K562 (cell line): ENCODE data around the gene COBLL1. TPM values are rescaled to one million over a fixed set of nuclear protein-coding genes. Genes with fewer than 3 reads are reported as not detected.

Experiments
- ATAC-seq: fragments of 200-7000 bp; cut with Tn5 transposase; 3 replicates; pipeline ENCODE4 v1.9.1; 2020; ENCODE audit warnings: moderate library complexity
- BruUV-seq: library from RNA; stranded (reverse); fragments of 400-500 nt; replicated peaks from 2 replicates; lab custom pipeline; 2021; lab: Mats Ljungman, UMichigan
- CTCF ChIA-PET: fragments of 300-600 bp; formaldehyde crosslinking; extraction: SDS; loops from one replicate; lab custom pipeline; 2021; ENCODE audit warnings: low intra/inter-chr PET ratio; lab: Yijun Ruan, JAX
- POLR2A ChIA-PET: fragments of 300-600, 350-650 bp; sonication (Branson Sonifier 250); formaldehyde crosslinking; extraction: SDS; loops from one replicate; lab custom pipeline; 2021; ENCODE audit warnings: antibody characterized with exemption, inconsistent platforms; lab: Yijun Ruan, JAX
- DNase-seq, 4 experiments: peaks; one replicate each; pipeline versions ENCODE4 v3.0.0 to v3.0.0-alpha.2; 2011 to 2018; ENCODE audit warnings: low spot score in 3 of 4, mixed read lengths in 3 of 4; ENCODE audit errors: extremely low read depth in 1 of 4
- FAIRE-seq: peaks from 2 replicates; lab custom pipeline; 2011; peaks lifted over from hg19 to GRCh38; lab: Jason Lieb, UNC
- H2AFZ ChIP-seq: 2 replicates; pipeline ENCODE4 v1.6.0; 2011; ENCODE audit warnings: low read depth, low read length, control low read depth, inconsistent platforms
- H3K27ac ChIP-seq: fragments of 200-600 bp; 3 replicates; pipeline ENCODE4 v1.8.0; 2011; ENCODE audit warnings: low read depth, mild to moderate bottlenecking, control low read depth, inconsistent platforms, low read length, moderate library complexity, mixed read lengths; ENCODE audit errors: extremely low read depth
- H3K27me3 ChIP-seq, 2 experiments: fragments of 300-600 bp in 1 of 2; 2 replicates in 1 of 2; 3 replicates in 1 of 2; pipeline versions ENCODE4 v1.6.0 to v1.8.0; 2011; ENCODE audit warnings: inconsistent platforms in 2 of 2, low read length in 2 of 2, mild to moderate bottlenecking in 1 of 2, mixed read lengths in 1 of 2, moderate library complexity in 1 of 2; ENCODE audit not compliant: control insufficient read depth in 2 of 2, insufficient read depth in 2 of 2
- H3K36me3 ChIP-seq: fragments of 300-600 bp; 3 replicates; pipeline ENCODE4 v1.8.0; 2011; ENCODE audit warnings: mild to moderate bottlenecking, low read length, inconsistent platforms; ENCODE audit not compliant: control insufficient read depth, insufficient read depth
- H3K4me1 ChIP-seq, 2 experiments: fragments of 200-600 bp in 1 of 2; replicated peaks in 1 of 2; 2 replicates in 1 of 2; 3 replicates in 1 of 2; pipeline versions ENCODE4 v1.5.1 to v1.8.0; 2011; ENCODE audit warnings: inconsistent platforms in 2 of 2, low read length in 2 of 2, mild to moderate bottlenecking in 1 of 2, mixed read lengths in 1 of 2, moderate library complexity in 1 of 2; ENCODE audit not compliant: control insufficient read depth in 2 of 2, insufficient read depth in 2 of 2
- H3K4me2 ChIP-seq: 2 replicates; pipeline ENCODE4 v1.6.1; 2011; ENCODE audit warnings: low read length, control low read depth, inconsistent platforms, mixed read lengths; ENCODE audit not compliant: insufficient read depth
- H3K4me3 ChIP-seq: fragments of 200-600 bp; sonication (generic), shearing (Covaris generic); 2 replicates; pipeline ENCODE4 v1.5.1; 2016; ENCODE audit warnings: control low read depth, inconsistent platforms
- H3K79me2 ChIP-seq: fragments of 200-600 bp; 3 replicates; pipeline ENCODE4 v1.8.0; 2011; ENCODE audit warnings: low read length, inconsistent platforms; ENCODE audit not compliant: control insufficient read depth, insufficient read depth
- H3K9ac ChIP-seq, 2 experiments: 2 replicates each; pipeline versions ENCODE4 v1.6.0 to v1.6.1; 2011; ENCODE audit warnings: low read depth in 2 of 2, low read length in 2 of 2, control low read depth in 1 of 2, inconsistent platforms in 1 of 2, mild to moderate bottlenecking in 1 of 2, mixed read lengths in 1 of 2; ENCODE audit not compliant: insufficient read depth in 1 of 2
- H3K9me1 ChIP-seq: one replicate; pipeline ENCODE4 v1.6.0; 2011; ENCODE audit warnings: inconsistent platforms, mild to moderate bottlenecking, low read length, moderate library complexity; ENCODE audit not compliant: control insufficient read depth, insufficient read depth
- H3K9me3 ChIP-seq: replicated peaks from 2 replicates; pipeline ENCODE4 v1.5.1; 2011; ENCODE audit warnings: low read depth, low read length, inconsistent platforms; ENCODE audit not compliant: control insufficient read depth, insufficient read depth
- H4K20me1 ChIP-seq: replicated peaks from 2 replicates; pipeline ENCODE4 v1.6.1; 2011; ENCODE audit warnings: low read length, inconsistent platforms, mixed read lengths; ENCODE audit not compliant: control insufficient read depth, insufficient read depth
- ESRRB ChIP-seq: fragments of 250-450 bp; sonication (Bioruptor Pico); IDR thresholded peaks from 2 replicates; pipeline ENCODE4 v1.5.0; 2020; ENCODE audit warnings: mild to moderate bottlenecking, moderate library complexity, borderline replicate concordance
- ETV1 ChIP-seq: fragments of 450-650 bp; conservative IDR thresholded peaks from 2 replicates; pipeline ENCODE4 v1.6.1; 2016; ENCODE audit warnings: missing genetic modification characterization, control low read depth, low read depth, missing compliant biosample characterization
- GMEB1 ChIP-seq: fragments of 250-450 bp; sonication (Bioruptor Pico); IDR thresholded peaks from 2 replicates; pipeline ENCODE4 v1.4.0; 2020; ENCODE audit warnings: mild to moderate bottlenecking
- HDAC8 ChIP-seq: fragments of 450-650 bp; IDR thresholded peaks from 2 replicates; pipeline ENCODE4 v1.6.1; 2016; ENCODE audit warnings: mild to moderate bottlenecking, missing genetic modification characterization, moderate library complexity, missing compliant biosample characterization
- MTA2 ChIP-seq: fragments of 450-650 bp; IDR thresholded peaks from 2 replicates; pipeline ENCODE4 v1.6.1; 2016; ENCODE audit warnings: low read depth
- YY1 ChIP-seq, 3 experiments: IDR thresholded peaks; 2 replicates each; pipeline ENCODE4 v1.6.1; 2011; ENCODE audit warnings: low read length in 2 of 3, mild to moderate bottlenecking in 2 of 3, moderate library complexity in 2 of 3, borderline replicate concordance in 1 of 3, control low read depth in 1 of 3, low read depth in 1 of 3; ENCODE audit not compliant: insufficient read depth in 3 of 3, insufficient replicate concordance in 2 of 3, control insufficient read depth in 1 of 3, insufficient read length in 1 of 3; ENCODE audit errors: extremely low read depth in 1 of 3
- ZNF133 ChIP-seq: fragments of 250-450 bp; sonication (Bioruptor Pico); IDR thresholded peaks from 2 replicates; pipeline ENCODE4 v1.4.0; 2020; ENCODE audit warnings: mild to moderate bottlenecking
- ZNF316 ChIP-seq: fragments of 450-650 bp; IDR thresholded peaks from 2 replicates; pipeline ENCODE4 v1.6.1; 2016
- ZNF444 ChIP-seq: fragments of 250-450 bp; sonication (Bioruptor Pico); IDR thresholded peaks from 2 replicates; pipeline ENCODE4 v1.4.0; 2020; ENCODE audit warnings: mild to moderate bottlenecking, moderate library complexity
- ZNF449 ChIP-seq: fragments of 250-450 bp; sonication (Bioruptor Pico); IDR thresholded peaks from 2 replicates; pipeline ENCODE4 v1.8.0; 2022; ENCODE audit warnings: moderate library complexity, mild to moderate bottlenecking, inconsistent platforms
- ZNF589 ChIP-seq: fragments of 200-800 bp; sonication (Bioruptor generic); IDR thresholded peaks from 2 replicates; pipeline ENCODE4 v1.6.1; 2016; ENCODE audit warnings: low read depth, missing genetic modification characterization, missing compliant biosample characterization
- ZNF707 ChIP-seq: fragments of 250-450 bp; sonication (Bioruptor Pico); conservative IDR thresholded peaks from 2 replicates; pipeline ENCODE4 v1.8.0; 2022; ENCODE audit warnings: inconsistent platforms, mild to moderate bottlenecking, moderate library complexity
- WGBS: fragments of 100-300 bp; shearing (Covaris generic); methylation state at CpG from one replicate; pipeline ENCODE4 v1.1.6; 2016; ENCODE audit warnings: low coverage, mixed read lengths; ENCODE audit not compliant: insufficient coverage; ENCODE audit errors: missing lambda C conversion rate; 5-methylcytosine and 5-hydroxymethylcytosine counted together
- in situ Hi-C: fragments of 300-500 bp; cut with MboI; formaldehyde crosslinking; loops from 4 replicates; pipeline ENCODE4 v1.15.0; 2018; ENCODE audit warnings: inconsistent platforms, mixed read lengths
- intact Hi-C: fragments of 100-400 bp; cut with micrococcal nuclease; formaldehyde crosslinking; loops from 2 replicates; pipeline ENCODE4 v1.14.2; 2022
- polyA plus RNA-seq, 8 experiments: library from polyadenylated mRNA; depleted of rRNA in 4 of 8; stranded (reverse) in 5 of 8; unstranded in 3 of 8; fragments of >200 nt; fragmentation: Nextera tagmentation in 2 of 8; fragmentation: Illumina TruSeq in 1 of 8; extraction: Ambion mirVana in 2 of 8; extraction: Trizol in 1 of 8; gene quantifications; 2 replicates each; pipeline versions ENCODE4 v1.2.1 to v1.2.3, GENCODE V29; 2011 to 2014; ENCODE audit warnings: inconsistent platforms in 1 of 8, missing spikeins in 1 of 8
- total RNA-seq, 7 experiments: library from RNA; depleted of rRNA in 6 of 7; stranded (reverse); fragments of >200 nt in 6 of 7; fragmentation: Illumina TruSeq in 2 of 7; extraction: Trizol in 2 of 7; gene quantifications; 2 replicates each; pipeline versions ENCODE4 v1.2.1 to v1.2.3, GENCODE V29; 2011 to 2021; ENCODE audit warnings: low replicate concordance in 1 of 7

COBLL1 gene
- total and polyA plus RNA-seq, 9 of the 15 experiments (the other 6 are each of a cell fraction or from before 2014, with no cell fraction given), result 0.07 to 1.6 (median 0.71) TPM

GRCh38 chr2:164847981-164848741 is 6.5 kb upstream of the COBLL1 start:
- no peak overlapping the region for H3K4me2 ChIP-seq
- H3K27ac ChIP-seq, result no peak overlapping the region
- H3K36me3 ChIP-seq, result no peaks in the 10 kb centered on the region
- H2AFZ ChIP-seq, result no peak overlapping the region
- ATAC-seq (no peak), DNase-seq (no peak), FAIRE-seq (no peak)
- intact Hi-C loops, result no loop called here
- in situ Hi-C loops, result no loop called here
- no peak overlapping the region for H3K4me3 ChIP-seq
- H4K20me1 ChIP-seq, result no peaks in the 10 kb centered on the region
- no peaks in the 10 kb centered on the region for H3K27me3 ChIP-seq
- no peaks in the 10 kb centered on the region for H3K4me1 ChIP-seq
- no peaks in the 10 kb centered on the region for H3K9me3 ChIP-seq
- 0% methylated on average over 2 of the region's 2 CpGs for WGBS
- H3K9me1 ChIP-seq, result no peaks in the 10 kb centered on the region
- POLR2A ChIA-PET, result no interaction called here
- no peaks in the 10 kb centered on the region for H3K79me2 ChIP-seq
- BruUV-seq, result no TSS peak
- CTCF ChIA-PET, result no interaction called here
- H3K9ac ChIP-seq, result no peak overlapping the region
- TF ChIP-seq ZNF449 (CRISPR knock-in tag), result no peak
- TF ChIP-seq ZNF589 (CRISPR knock-in tag), result no peak
- TF ChIP-seq ESRRB (CRISPR knock-in tag), result no peak
- no peak for TF ChIP-seq ETV1 (tag)
- no peak for TF ChIP-seq ZNF316
- TF ChIP-seq ZNF444 (CRISPR knock-in tag), result no peak
- no peak for TF ChIP-seq YY1 (IDR thresholded peaks at IDR 0.05; ENCODE audit: borderline replicate concordance in 1 of 3, control insufficient read depth in 1 of 3, extremely low read depth in 1 of 3, insufficient read depth in 3 of 3, insufficient read length in 1 of 3, insufficient replicate concordance in 2 of 3, low read depth in 1 of 3, low read length in 2 of 3)
- no peak for TF ChIP-seq ZNF133 (CRISPR knock-in tag)
- TF ChIP-seq ZNF707 (CRISPR knock-in tag), result no peak
- no peak for TF ChIP-seq MTA2
- TF ChIP-seq HDAC8 (tag), result no peak
- TF ChIP-seq GMEB1 (CRISPR knock-in tag), result no peak
